Nephron progenitor cell (in vitro differentiated cells): ENCODE measurements around the gene B4GAT1.
"Not testable (repeated sequence)": the region's sequence is repeated elsewhere in the genome, so short reads cannot be mapped to it uniquely, and the experiment has no call there.

Experiments
- DNase-seq: peaks from one replicate; pipeline ENCODE4 v3.0.0; 2021
- H3K27ac Mint-ChIP-seq: 2 replicates; pipeline ENCODE4 v1.8.0; 2021; ENCODE audit warnings: mild to moderate bottlenecking, moderate library complexity, mixed read lengths
- H3K27me3 Mint-ChIP-seq: 2 replicates; pipeline ENCODE4 v1.8.0; 2021; ENCODE audit warnings: mild to moderate bottlenecking, low read depth, mixed read lengths; ENCODE audit not compliant: poor library complexity
- H3K36me3 Mint-ChIP-seq: 2 replicates; pipeline ENCODE4 v1.8.0; 2021; ENCODE audit warnings: low read depth, mixed read lengths
- H3K4me1 Mint-ChIP-seq: 2 replicates; pipeline ENCODE4 v1.8.0; 2021; ENCODE audit warnings: mixed read lengths
- H3K4me3 Mint-ChIP-seq: 2 replicates; pipeline ENCODE4 v1.8.0; 2021; ENCODE audit warnings: mild to moderate bottlenecking, moderate library complexity, mixed read lengths
- H3K9me3 Mint-ChIP-seq: 2 replicates; pipeline ENCODE4 v1.8.0; 2021; ENCODE audit warnings: mild to moderate bottlenecking, moderate library complexity, mixed read lengths
- CTCF ChIP-seq: fragments of 200-600 bp; sonication (generic); IDR thresholded peaks from 2 replicates; pipeline ENCODE4 v1.5.0; 2021; ENCODE audit warnings: antibody characterized with exemption

B4GAT1 gene

GRCh38 chr11:66311470-66311964, 35.9 kb downstream of the B4GAT1 start:
- H3K27me3 Mint-ChIP-seq, result peaks cover 22% of the 10 kb centered on the region
- no peaks in the 10 kb centered on the region for H3K36me3 Mint-ChIP-seq
- no peak for DNase-seq

GRCh38 chr11:66310803-66311440, 36.5 kb downstream of the B4GAT1 start:
- Mint-ChIP-seq H3K4me1 (peaks cover 35% of the 10 kb centered on the region), H3K27me3 (peaks cover 22% of the 10 kb centered on the region)
- H3K27ac Mint-ChIP-seq, H3K36me3 Mint-ChIP-seq, H3K9me3 Mint-ChIP-seq, H3K4me3 Mint-ChIP-seq, DNase-seq: not testable (repeated sequence)

More at GRCh38 chr11:66311470-66311964, 35.9 kb downstream of the B4GAT1 start:
- Mint-ChIP-seq H3K4me1 (peaks cover 38% of the 10 kb centered on the region), H3K27ac (peak overlapping the region; percentile 99), H3K9me3 (no peaks in the 10 kb centered on the region), H3K4me3 (peak overlapping the region; percentile 88)
- TF ChIP-seq CTCF, result peak; percentile 82

GRCh38 chr11:66310324-66310723, 37.1 kb downstream of the B4GAT1 start:
- peaks cover 23% of the 10 kb centered on the region for H3K27me3 Mint-ChIP-seq
- H3K4me3 Mint-ChIP-seq, result no peak overlapping the region
- DNase-seq, result no peak
- H3K4me1 Mint-ChIP-seq, result peaks cover 29% of the 10 kb centered on the region
- H3K27ac Mint-ChIP-seq, result no peak overlapping the region
- no peaks in the 10 kb centered on the region for H3K9me3 Mint-ChIP-seq
- no peaks in the 10 kb centered on the region for H3K36me3 Mint-ChIP-seq
- no peak for TF ChIP-seq CTCF

- peaks cover 22% of the 10 kb centered on the region for H3K4me1 Mint-ChIP-seq
- no peaks in the 10 kb centered on the region for H3K36me3 Mint-ChIP-seq
- no peak overlapping the region for H3K27ac Mint-ChIP-seq
- no peaks in the 10 kb centered on the region for H3K9me3 Mint-ChIP-seq
- peaks cover 30% of the 10 kb centered on the region for H3K27me3 Mint-ChIP-seq
- no peak for DNase-seq
- H3K4me3 Mint-ChIP-seq, result no peak overlapping the region
- no peak for TF ChIP-seq CTCF
These were observed 38.0 kb downstream of the B4GAT1 start for GRCh38 chr11:66309475-66309874.

- TF ChIP-seq CTCF, result no peak
- H3K4me3 Mint-ChIP-seq, result no peak overlapping the region
- H3K27me3 Mint-ChIP-seq, result peaks cover 39% of the 10 kb centered on the region
- no peaks in the 10 kb centered on the region for H3K9me3 Mint-ChIP-seq
- no peaks in the 10 kb centered on the region for H3K36me3 Mint-ChIP-seq
- DNase-seq, result no peak
- H3K27ac Mint-ChIP-seq, result peak overlapping the region; percentile 78
- peaks cover 7% of the 10 kb centered on the region for H3K4me1 Mint-ChIP-seq
These were observed 44.8 kb downstream of the B4GAT1 start for GRCh38 chr11:66302656-66303055.

- DNase-seq, result no peak
- no peaks in the 10 kb centered on the region for H3K36me3 Mint-ChIP-seq
- no peak overlapping the region for H3K4me3 Mint-ChIP-seq
- peaks cover 49% of the 10 kb centered on the region for H3K27me3 Mint-ChIP-seq
- no peak overlapping the region for H3K27ac Mint-ChIP-seq
- H3K9me3 Mint-ChIP-seq, result no peaks in the 10 kb centered on the region
- no peak for TF ChIP-seq CTCF
- peaks cover 7% of the 10 kb centered on the region for H3K4me1 Mint-ChIP-seq
These were observed 48.2 kb downstream of the B4GAT1 start for GRCh38 chr11:66299186-66299585.
